GM12873 (cell line): Measurements from ENCODE around the gene TBCCD1.

Experiments used
- TF ChIP-seq, protein P1 (sequence below): IDR thresholded peaks from 2 replicates; pipeline ENCODE4 v1.5.1; 2012; ENCODE audit warnings: low read depth, mild to moderate bottlenecking, moderate library complexity, low read length, control low read depth; ENCODE audit not compliant: insufficient read depth; ENCODE audit errors: missing control alignments

The TBCCD1 gene

DNA sequence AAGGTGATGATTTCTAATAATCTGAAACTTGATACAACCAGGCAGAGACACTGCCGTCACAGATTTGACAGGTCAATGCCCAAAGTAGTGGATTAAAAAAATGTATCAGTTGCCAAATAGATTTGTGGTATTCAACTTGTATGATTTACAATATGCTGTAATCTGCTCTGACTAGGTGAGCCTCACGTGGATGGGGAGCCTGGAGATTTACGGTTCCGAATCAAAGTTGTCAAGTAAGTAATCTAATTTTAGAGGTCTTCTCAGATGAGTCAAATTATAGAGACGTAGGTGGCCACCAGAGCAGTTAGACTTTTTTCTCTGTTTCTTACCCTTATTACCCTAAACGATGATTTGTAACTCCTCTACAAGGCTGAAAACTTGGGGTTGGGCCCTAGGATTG is 15.4 kb upstream of the TBCCD1 start:
- TF ChIP-seq, protein P1, sequence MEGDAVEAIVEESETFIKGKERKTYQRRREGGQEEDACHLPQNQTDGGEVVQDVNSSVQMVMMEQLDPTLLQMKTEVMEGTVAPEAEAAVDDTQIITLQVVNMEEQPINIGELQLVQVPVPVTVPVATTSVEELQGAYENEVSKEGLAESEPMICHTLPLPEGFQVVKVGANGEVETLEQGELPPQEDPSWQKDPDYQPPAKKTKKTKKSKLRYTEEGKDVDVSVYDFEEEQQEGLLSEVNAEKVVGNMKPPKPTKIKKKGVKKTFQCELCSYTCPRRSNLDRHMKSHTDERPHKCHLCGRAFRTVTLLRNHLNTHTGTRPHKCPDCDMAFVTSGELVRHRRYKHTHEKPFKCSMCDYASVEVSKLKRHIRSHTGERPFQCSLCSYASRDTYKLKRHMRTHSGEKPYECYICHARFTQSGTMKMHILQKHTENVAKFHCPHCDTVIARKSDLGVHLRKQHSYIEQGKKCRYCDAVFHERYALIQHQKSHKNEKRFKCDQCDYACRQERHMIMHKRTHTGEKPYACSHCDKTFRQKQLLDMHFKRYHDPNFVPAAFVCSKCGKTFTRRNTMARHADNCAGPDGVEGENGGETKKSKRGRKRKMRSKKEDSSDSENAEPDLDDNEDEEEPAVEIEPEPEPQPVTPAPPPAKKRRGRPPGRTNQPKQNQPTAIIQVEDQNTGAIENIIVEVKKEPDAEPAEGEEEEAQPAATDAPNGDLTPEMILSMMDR, result no peak

DNA sequence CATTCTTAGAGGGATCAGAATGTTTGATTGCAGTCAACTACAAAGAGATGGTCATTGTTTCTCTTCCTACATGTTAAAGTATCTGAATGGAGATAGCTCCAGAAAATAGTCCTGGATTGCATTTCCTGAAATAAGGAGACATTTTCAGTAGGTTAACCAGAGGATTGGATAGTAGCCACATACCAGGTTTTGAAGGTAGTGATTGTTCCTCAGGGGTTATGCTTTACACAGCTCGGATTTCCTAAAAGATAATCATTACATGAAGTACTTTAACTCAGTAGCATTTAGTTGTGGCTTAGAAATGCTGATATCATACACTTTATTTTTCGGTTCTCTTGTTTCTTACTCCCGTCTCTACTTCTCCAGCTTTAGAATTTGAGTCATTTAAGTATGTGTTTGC is 13.6 kb upstream of the TBCCD1 start:
- TF ChIP-seq, protein P1, result no peak

- TF ChIP-seq, protein P1, result no peak
These were observed 10.4 kb upstream of the TBCCD1 start for GRCh38 chr3:186577521-186577920.

GRCh38 chr3:186571644-186572013 is 4.5 kb upstream of the TBCCD1 start:
- TF ChIP-seq, protein P1, result no peak

DNA sequence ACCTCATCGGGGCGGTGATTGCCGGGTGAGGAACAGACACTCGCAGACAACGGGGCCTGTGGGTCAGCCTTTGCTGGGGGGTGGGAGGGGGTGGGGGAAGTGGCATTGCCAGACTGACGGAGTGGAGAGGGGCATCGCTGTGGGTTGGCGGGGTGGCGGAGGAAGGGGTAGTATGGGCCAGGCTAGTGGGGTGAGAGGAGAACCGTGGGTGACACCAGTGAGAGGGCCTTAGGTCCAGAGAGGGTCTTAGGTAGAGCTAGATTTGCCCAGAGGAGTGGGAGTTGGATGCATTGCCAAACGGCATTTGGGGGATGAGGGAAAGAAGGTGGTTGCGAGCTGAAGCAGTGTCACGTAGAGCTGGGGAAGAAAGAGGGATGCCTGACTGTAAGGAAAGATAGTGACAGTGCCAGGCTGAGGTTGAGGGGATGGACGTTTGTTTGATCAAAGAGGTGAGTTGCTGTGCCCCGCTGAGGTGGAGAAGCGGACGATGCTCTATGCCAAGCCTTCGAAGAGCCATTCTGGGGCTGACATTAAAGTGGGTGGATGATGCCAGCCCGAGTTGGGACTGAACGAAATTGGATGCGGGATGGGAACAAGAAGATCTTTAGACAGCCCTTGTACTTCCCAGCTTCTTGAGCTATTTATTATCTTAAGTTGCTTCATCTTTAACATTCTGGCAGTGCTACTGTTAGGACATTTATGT is 4.0 kb upstream of the TBCCD1 start:
- TF ChIP-seq, protein P1, result no peak

GRCh38 chr3:186570096-186570940 is 3.2 kb upstream of the TBCCD1 start, which contains the start of gene DNAJB11:
Gene DNAJB11 (plus strand): TSS chr3:186570720. CDS start chr3:186570898, 178 bp downstream.
- TF ChIP-seq, protein P1, result no peak

DNA sequence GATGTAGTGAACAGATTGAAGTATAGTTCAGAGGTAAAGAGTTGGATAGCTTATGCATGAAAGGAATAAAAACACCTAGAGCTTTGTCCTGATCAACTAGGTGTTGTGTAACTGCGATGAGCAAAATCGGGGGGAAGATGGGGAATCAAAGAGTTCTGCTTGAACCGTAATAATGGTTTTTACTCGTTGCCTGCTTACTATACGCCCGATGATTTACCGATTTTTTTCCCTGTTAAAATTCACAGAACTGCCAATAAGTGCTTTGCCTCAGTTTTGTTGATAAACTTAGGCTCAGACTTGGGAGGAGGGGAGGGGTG is 2.6 kb upstream of the TBCCD1 start:
- TF ChIP-seq, protein P1, result no peak
